ENCODE data around the gene APP. TPM values are rescaled to one million over a fixed set of nuclear protein-coding genes. Genes with fewer than 3 reads are reported as not detected.
"Not testable (repeated sequence)": the region's sequence is repeated elsewhere in the genome, so short reads cannot be mapped to it uniquely, and the experiment has no call there.

Gene APP
- total RNA-seq, 2 experiments from 2014 or later, result 14.5 to 14.9 TPM

- H3K27ac Mint-ChIP-seq, result no peak overlapping the region
- H3K27me3 Mint-ChIP-seq (ENCODE audit: low read depth), result no peaks in the 10 kb centered on the region
- ChIA-PET POLR2A (no interaction called here), CTCF (no interaction called here)
- H3K4me3 Mint-ChIP-seq, result no peak overlapping the region
- H3K4me1 Mint-ChIP-seq (ENCODE audit: low read depth), result peaks cover 14% of the 10 kb centered on the region
- H3K36me3 Mint-ChIP-seq (ENCODE audit: low read depth), result no peaks in the 10 kb centered on the region
- DNase-seq (no peak), ATAC-seq (no peak)
- H3K9me3 Mint-ChIP-seq (ENCODE audit: insufficient read depth), result no peaks in the 10 kb centered on the region
Observed at GRCh38 chr21:26137379-26138060, 33.0 kb downstream of the APP start.

GRCh38 chr21:26136671-26137070 is 33.9 kb downstream of the APP start:
- Mint-ChIP-seq H3K4me1 (ENCODE audit: low read depth) (peaks cover 14% of the 10 kb centered on the region), H3K4me3 (no peak overlapping the region), H3K9me3 (ENCODE audit: insufficient read depth) (no peaks in the 10 kb centered on the region), H3K27ac (peak overlapping the region; percentile 1), H3K27me3 (ENCODE audit: low read depth) (no peaks in the 10 kb centered on the region), H3K36me3 (ENCODE audit: low read depth) (no peaks in the 10 kb centered on the region)
- DNase-seq (peak; percentile 26), ATAC-seq (peak; percentile 86)
- POLR2A ChIA-PET, result no interaction called here
- CTCF ChIA-PET, result no interaction called here

- H3K27ac Mint-ChIP-seq, result no peak overlapping the region
- ATAC-seq (no peak), DNase-seq (no peak)
- ChIA-PET POLR2A (no interaction called here), CTCF (no interaction called here)
- no peak overlapping the region for H3K4me3 Mint-ChIP-seq
- H3K9me3 Mint-ChIP-seq (ENCODE audit: insufficient read depth), result no peaks in the 10 kb centered on the region
- H3K36me3 Mint-ChIP-seq (ENCODE audit: low read depth), result no peaks in the 10 kb centered on the region
- H3K27me3 Mint-ChIP-seq (ENCODE audit: low read depth), result no peaks in the 10 kb centered on the region
- H3K4me1 Mint-ChIP-seq (ENCODE audit: low read depth), result peaks cover 14% of the 10 kb centered on the region
Observed at GRCh38 chr21:26135520-26135919, 35.0 kb downstream of the APP start.

GRCh38 chr21:26131554-26131953 is 39.0 kb downstream of the APP start:
- H3K4me1 Mint-ChIP-seq (ENCODE audit: low read depth), result peaks cover 6% of the 10 kb centered on the region
- no peaks in the 10 kb centered on the region for H3K27me3 Mint-ChIP-seq (ENCODE audit: low read depth)
- H3K4me3 Mint-ChIP-seq, result no peak overlapping the region
- CTCF ChIA-PET, result no interaction called here
- no peak overlapping the region for H3K27ac Mint-ChIP-seq
- ATAC-seq (no peak), DNase-seq (no peak)
- POLR2A ChIA-PET, result no interaction called here
- no peaks in the 10 kb centered on the region for H3K36me3 Mint-ChIP-seq (ENCODE audit: low read depth)
- H3K9me3 Mint-ChIP-seq (ENCODE audit: insufficient read depth), result no peaks in the 10 kb centered on the region

- H3K27me3 Mint-ChIP-seq (ENCODE audit: low read depth); ATAC-seq; H3K9me3 Mint-ChIP-seq (ENCODE audit: insufficient read depth); POLR2A ChIA-PET; DNase-seq; H3K4me3 Mint-ChIP-seq; H3K36me3 Mint-ChIP-seq (ENCODE audit: low read depth); H3K27ac Mint-ChIP-seq; H3K4me1 Mint-ChIP-seq (ENCODE audit: low read depth); CTCF ChIA-PET: not testable (repeated sequence)
Observed at GRCh38 chr21:26131053-26131452, 39.5 kb downstream of the APP start.

- Mint-ChIP-seq H3K27me3 (ENCODE audit: low read depth) (no peaks in the 10 kb centered on the region), H3K27ac (no peak overlapping the region), H3K36me3 (ENCODE audit: low read depth) (no peaks in the 10 kb centered on the region), H3K4me1 (ENCODE audit: low read depth) (no peaks in the 10 kb centered on the region), H3K4me3 (no peak overlapping the region), H3K9me3 (ENCODE audit: insufficient read depth) (no peaks in the 10 kb centered on the region)
- ChIA-PET CTCF (interaction anchor here (0.7 kb wide), 1 partner anchor 39 kb away, joined by 3 read pairs; no protein-coding TSS in a partner anchor), POLR2A (no interaction called here)
- ATAC-seq (no peak), DNase-seq (no peak)
Observed at GRCh38 chr21:26130249-26130881, 40.2 kb downstream of the APP start.

- Mint-ChIP-seq H3K36me3 (ENCODE audit: low read depth) (no peaks in the 10 kb centered on the region), H3K4me1 (ENCODE audit: low read depth) (no peaks in the 10 kb centered on the region), H3K27me3 (ENCODE audit: low read depth) (no peaks in the 10 kb centered on the region), H3K27ac (no peak overlapping the region), H3K9me3 (ENCODE audit: insufficient read depth) (no peaks in the 10 kb centered on the region), H3K4me3 (no peak overlapping the region)
- no peak for DNase-seq
- no peak for ATAC-seq
- ChIA-PET POLR2A (no interaction called here), CTCF (no interaction called here)
Observed at GRCh38 chr21:26127918-26128317, 42.7 kb downstream of the APP start.

- no peak overlapping the region for H3K27ac Mint-ChIP-seq
- no peaks in the 10 kb centered on the region for H3K36me3 Mint-ChIP-seq (ENCODE audit: low read depth)
- no peaks in the 10 kb centered on the region for H3K9me3 Mint-ChIP-seq (ENCODE audit: insufficient read depth)
- POLR2A ChIA-PET, result no interaction called here
- ATAC-seq, result no peak
- no peak for DNase-seq
- CTCF ChIA-PET, result interaction anchor here (1.0 kb wide), 1 partner anchor 10 kb away, joined by 4 read pairs; no protein-coding TSS in a partner anchor
- H3K4me3 Mint-ChIP-seq, result no peak overlapping the region
- no peaks in the 10 kb centered on the region for H3K4me1 Mint-ChIP-seq (ENCODE audit: low read depth)
- no peaks in the 10 kb centered on the region for H3K27me3 Mint-ChIP-seq (ENCODE audit: low read depth)
Observed at GRCh38 chr21:26127073-26127814, 43.3 kb downstream of the APP start.

GRCh38 chr21:26126168-26126553 is 44.4 kb downstream of the APP start:
- DNase-seq (no peak), ATAC-seq (no peak)
- H3K9me3 Mint-ChIP-seq (ENCODE audit: insufficient read depth), result no peaks in the 10 kb centered on the region
- ChIA-PET CTCF (interaction anchor here (1.0 kb wide), 1 partner anchor 9 kb away, joined by 4 read pairs; no protein-coding TSS in a partner anchor), POLR2A (no interaction called here)
- H3K27me3 Mint-ChIP-seq (ENCODE audit: low read depth), result no peaks in the 10 kb centered on the region
- H3K36me3 Mint-ChIP-seq (ENCODE audit: low read depth), result no peaks in the 10 kb centered on the region
- no peaks in the 10 kb centered on the region for H3K4me1 Mint-ChIP-seq (ENCODE audit: low read depth)
- no peak overlapping the region for H3K4me3 Mint-ChIP-seq
- no peak overlapping the region for H3K27ac Mint-ChIP-seq

- ChIA-PET CTCF (interaction anchor here (1.0 kb wide), 1 partner anchor 8 kb away, joined by 4 read pairs; no protein-coding TSS in a partner anchor), POLR2A (no interaction called here)
- no peak overlapping the region for H3K4me3 Mint-ChIP-seq
- H3K4me1 Mint-ChIP-seq (ENCODE audit: low read depth), result no peaks in the 10 kb centered on the region
- no peaks in the 10 kb centered on the region for H3K9me3 Mint-ChIP-seq (ENCODE audit: insufficient read depth)
- H3K27me3 Mint-ChIP-seq (ENCODE audit: low read depth), result no peaks in the 10 kb centered on the region
- ATAC-seq, result no peak
- H3K27ac Mint-ChIP-seq, result no peak overlapping the region
- no peaks in the 10 kb centered on the region for H3K36me3 Mint-ChIP-seq (ENCODE audit: low read depth)
- no peak for DNase-seq
Observed at GRCh38 chr21:26125433-26126167, 45.0 kb downstream of the APP start.

- Mint-ChIP-seq H3K4me3 (no peak overlapping the region), H3K9me3 (ENCODE audit: insufficient read depth) (no peaks in the 10 kb centered on the region), H3K27ac (no peak overlapping the region), H3K36me3 (ENCODE audit: low read depth) (no peaks in the 10 kb centered on the region), H3K4me1 (ENCODE audit: low read depth) (no peaks in the 10 kb centered on the region), H3K27me3 (ENCODE audit: low read depth) (no peaks in the 10 kb centered on the region)
- CTCF ChIA-PET, result no interaction called here
- no peak for ATAC-seq
- POLR2A ChIA-PET, result no interaction called here
- no peak for DNase-seq
Observed at GRCh38 chr21:26124896-26125295, 45.7 kb downstream of the APP start.

- no peaks in the 10 kb centered on the region for H3K27me3 Mint-ChIP-seq (ENCODE audit: low read depth)
- CTCF ChIA-PET, result no interaction called here
Observed at GRCh38 chr21:26124421-26124833, 46.1 kb downstream of the APP start.

More at GRCh38 chr21:26124421-26124833, 46.1 kb downstream of the APP start:
- H3K36me3 Mint-ChIP-seq (ENCODE audit: low read depth), result no peaks in the 10 kb centered on the region
- no peak overlapping the region for H3K27ac Mint-ChIP-seq
- H3K9me3 Mint-ChIP-seq (ENCODE audit: insufficient read depth), result no peaks in the 10 kb centered on the region
- no peak overlapping the region for H3K4me3 Mint-ChIP-seq
- no peaks in the 10 kb centered on the region for H3K4me1 Mint-ChIP-seq (ENCODE audit: low read depth)
- no peak for DNase-seq
- POLR2A ChIA-PET, result no interaction called here
- no peak for ATAC-seq

Measured in activated CD8-positive, alpha-beta T cell treated with anti-CD3 and anti-CD28 coated beads, Interleukin-2, amount 10 ng/mL, durations not matched to agents 7 days and 5 days (primary cell).